ENCODE data around the gene RPL15.

RPL15 gene

DNA sequence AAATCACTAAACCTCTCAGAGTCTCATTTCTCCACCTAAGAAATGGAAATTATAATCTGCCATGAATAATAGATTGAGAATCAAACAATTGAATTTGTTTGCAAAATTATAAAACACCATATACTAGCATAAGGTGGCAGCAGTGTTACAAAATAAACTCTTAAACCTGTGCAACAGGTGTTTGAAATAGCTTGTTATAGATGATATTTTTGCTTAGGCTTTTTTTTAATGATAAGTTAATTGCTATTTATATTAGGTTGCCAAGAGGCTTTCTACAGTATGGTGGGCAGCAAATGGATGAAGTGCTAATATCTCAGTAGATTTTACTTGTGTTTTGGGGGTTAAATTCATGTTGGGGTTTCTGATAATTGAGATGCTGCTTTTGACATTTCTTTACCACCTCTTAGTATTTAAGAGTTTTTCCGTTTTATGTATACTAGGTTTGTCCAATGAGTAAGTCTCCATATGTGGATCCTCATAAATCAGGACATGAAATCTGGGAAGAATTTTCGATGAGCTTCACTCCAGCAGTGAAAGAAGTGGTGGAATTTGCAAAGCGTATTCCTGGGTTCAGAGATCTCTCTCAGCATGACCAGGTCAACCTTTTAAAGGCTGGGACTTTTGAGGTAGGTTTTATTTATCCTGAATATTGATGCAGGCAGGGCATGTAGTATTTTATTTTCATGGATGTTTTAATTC, 47.8 kb downstream of the RPL15 start:
- no peak for DNase-seq

GRCh38 chr3:23966328-23966727, 49.4 kb downstream of the RPL15 start:
- DNase-seq: no peak

DNA sequence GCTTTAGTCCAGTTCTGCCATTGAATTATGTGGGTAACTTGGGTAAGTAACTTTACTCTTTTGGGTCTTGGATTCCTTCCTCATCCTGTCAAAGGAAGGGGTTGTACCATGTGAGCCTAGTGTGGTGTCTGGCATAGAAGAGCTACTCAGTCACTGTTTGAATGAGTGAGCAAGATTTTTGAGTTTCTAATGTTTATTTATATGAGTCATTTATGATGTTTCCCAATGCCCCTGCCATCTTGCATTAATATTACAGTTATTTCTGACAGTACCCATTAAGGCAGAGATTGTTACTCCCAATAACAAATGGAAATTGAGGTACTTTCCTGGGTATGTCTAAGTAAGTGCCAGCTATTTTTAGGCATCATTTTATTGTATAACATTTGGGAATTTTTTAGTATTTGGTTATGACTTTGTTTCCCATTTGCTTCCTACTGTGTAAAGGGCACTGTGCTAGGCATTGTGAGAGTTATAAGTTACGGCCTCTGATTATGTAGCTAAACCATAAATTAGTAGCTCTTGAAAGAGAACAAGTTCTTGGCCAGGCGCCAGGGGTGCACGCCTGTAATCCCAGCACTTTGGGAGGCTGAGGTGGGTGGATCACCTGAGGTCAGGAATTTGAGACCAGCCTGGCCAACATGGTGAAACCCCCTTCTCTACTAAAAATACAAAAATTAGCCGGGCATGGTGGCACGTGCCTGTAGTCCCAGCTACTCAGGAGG, 51.7 kb downstream of the RPL15 start:
- DNase-seq: no peak

DNA sequence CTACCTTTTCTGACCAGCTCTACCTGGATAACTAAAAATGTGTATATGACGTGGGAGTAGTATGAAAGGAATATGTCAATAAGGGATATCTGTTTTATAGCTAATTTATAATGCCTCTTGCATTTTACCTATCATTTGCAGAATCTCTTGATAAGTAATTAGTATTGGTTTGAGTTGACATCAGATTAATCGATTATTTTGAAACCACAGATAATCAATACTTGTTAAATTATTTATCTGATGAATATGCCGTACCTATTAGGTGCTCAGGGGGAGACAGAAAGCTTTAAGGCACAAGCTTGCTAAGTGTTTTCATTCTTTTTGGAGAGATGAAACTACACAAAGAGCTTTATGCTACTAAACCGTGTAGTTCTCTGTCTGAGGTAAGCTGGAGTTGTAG, 52.5 kb downstream of the RPL15 start:
- no peak for DNase-seq
